GM20000 (cell line): ENCODE results near the gene AIFM1.

Experiments used
- DNase-seq: peaks from one replicate; pipeline ENCODE4 v3.0.0; 2012; ENCODE audit warnings: low spot score
- CTCF ChIP-seq: IDR thresholded peaks from 2 replicates; pipeline ENCODE4 v1.5.1; 2012; ENCODE audit warnings: mild to moderate bottlenecking, control low read depth; ENCODE audit errors: extremely low read depth, missing control alignments

AIFM1 gene

GRCh38 chrX:130165703-130166502 is at the start of gene AIFM1:
Gene AIFM1 (minus strand): TSS chrX:130165841. CDS start chrX:130165656, 185 bp downstream.
- no peak for TF ChIP-seq CTCF
- peak; percentile 82 for DNase-seq

- no peak for TF ChIP-seq CTCF
- DNase-seq: no peak
Measured at GRCh38 chrX:130213376-130213775, 47.7 kb upstream of the AIFM1 start.

GRCh38 chrX:130212371-130212770 is 46.7 kb upstream of the AIFM1 start:
- no peak for DNase-seq
- TF ChIP-seq CTCF: no peak

- no peak for TF ChIP-seq CTCF
Measured at GRCh38 chrX:130211415-130212186, 46.0 kb upstream of the AIFM1 start.

GRCh38 chrX:130204647-130205046 is 39.0 kb upstream of the AIFM1 start:
- TF ChIP-seq CTCF: no peak
- no peak for DNase-seq

More at GRCh38 chrX:130211415-130212186, 46.0 kb upstream of the AIFM1 start:
- no peak for DNase-seq

- no peak for TF ChIP-seq CTCF
- DNase-seq: no peak
Measured at GRCh38 chrX:130197464-130197863, 31.8 kb upstream of the AIFM1 start.

GRCh38 chrX:130196466-130196865 is 30.8 kb upstream of the AIFM1 start:
- TF ChIP-seq CTCF: no peak
- DNase-seq: no peak
